DMS153 treated with DMSO at 0.1 percent for 48 hours (cell line): ENCODE data around the gene SRD5A3.
"Not testable (repeated sequence)": the region's sequence is repeated elsewhere in the genome, so short reads cannot be mapped to it uniquely, and the experiment has no call there.

Source experiments
- DNase-seq: peaks from one replicate; lab custom pipeline; 2025; ENCODE audit not compliant: unreplicated experiment; lab: John Stamatoyannopoulos, UW

SRD5A3 gene

GRCh38 chr4:55345054-55345453, 988 bp upstream of the SRD5A3 start:
- DNase-seq: no peak

DNA sequence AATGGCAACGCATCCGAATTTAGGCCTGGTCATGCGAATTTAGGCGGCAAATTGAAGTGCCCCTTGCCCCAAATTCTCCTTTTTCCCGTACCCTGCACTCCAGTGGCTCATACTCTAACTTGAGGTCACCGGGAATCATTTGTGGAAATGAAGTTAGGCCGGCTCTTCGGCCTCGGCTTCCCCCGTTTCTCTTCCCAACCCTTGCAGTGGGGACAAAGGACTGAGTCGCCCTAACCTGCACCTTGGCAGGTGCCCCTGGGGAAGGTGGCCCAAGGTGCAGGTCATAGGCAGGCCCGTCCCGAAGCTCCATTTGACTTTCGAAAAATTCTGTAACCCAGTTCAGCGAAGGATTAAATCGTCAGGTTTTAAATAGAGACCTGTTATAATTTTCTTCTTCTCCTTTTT, 811 bp downstream of the SRD5A3 start:
- DNase-seq: no peak

DNA sequence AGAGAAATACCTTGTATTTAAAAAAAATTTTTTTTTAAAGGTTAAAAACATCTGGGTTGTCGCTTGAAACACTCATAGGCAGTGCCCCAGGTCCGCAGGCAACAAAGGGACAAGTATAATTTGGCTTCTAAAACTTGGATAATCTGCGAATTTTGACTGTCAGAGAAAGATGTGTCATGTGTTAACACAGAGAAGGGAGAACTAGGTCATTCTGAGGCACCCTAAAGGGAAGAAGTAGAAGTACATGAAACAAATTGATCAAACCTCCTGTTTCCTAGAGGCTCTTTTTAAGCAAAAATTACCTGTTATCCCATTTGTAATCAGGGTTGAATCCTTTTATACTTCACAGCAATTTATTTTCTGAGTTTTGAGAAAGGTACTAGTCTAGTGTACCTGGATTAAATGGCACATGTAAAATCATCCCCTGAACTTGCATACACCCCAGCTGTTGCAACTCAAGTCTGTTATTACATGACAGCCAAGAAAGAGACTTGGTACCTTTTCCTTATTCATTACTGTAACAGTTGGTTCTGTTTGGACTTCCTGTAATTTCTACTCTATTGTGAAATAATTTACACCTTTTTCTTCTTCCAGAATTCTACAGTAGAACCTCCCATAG, 1.7 kb downstream of the SRD5A3 start:
- DNase-seq: no peak

GRCh38 chr4:55348466-55348865, 2.4 kb downstream of the SRD5A3 start:
- DNase-seq: no peak

GRCh38 chr4:55350870-55351269, 4.8 kb downstream of the SRD5A3 start:
- DNase-seq: not testable (repeated sequence)

GRCh38 chr4:55351824-55352223, 5.8 kb downstream of the SRD5A3 start:
- no peak for DNase-seq

DNA sequence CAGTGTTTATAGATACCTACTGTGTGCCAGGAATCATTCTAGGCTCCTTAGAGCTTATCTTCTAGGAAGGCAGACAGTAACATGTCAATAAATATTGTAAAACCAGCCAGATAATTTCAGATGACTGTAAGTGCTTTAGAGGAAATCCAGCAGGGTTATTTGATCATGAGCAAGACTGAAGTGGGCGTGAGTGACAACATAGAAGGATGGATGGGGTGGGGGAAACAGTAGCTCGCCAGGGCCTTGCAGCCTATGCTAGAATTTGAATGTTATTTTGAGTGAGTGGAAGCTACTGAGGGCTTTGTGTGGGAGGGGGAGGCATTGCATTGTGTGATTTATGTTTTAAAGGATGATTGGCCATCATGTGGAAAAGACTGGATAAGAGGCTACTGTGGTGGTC, 6.7 kb downstream of the SRD5A3 start:
- DNase-seq: no peak

GRCh38 chr4:55353228-55353747, 7.2 kb downstream of the SRD5A3 start:
- DNase-seq: not testable (repeated sequence)

- DNase-seq: no peak
Observed at GRCh38 chr4:55354648-55355047, 8.6 kb downstream of the SRD5A3 start.

GRCh38 chr4:55355555-55355954, 9.5 kb downstream of the SRD5A3 start:
- no peak for DNase-seq

GRCh38 chr4:55356991-55357461, 11.0 kb downstream of the SRD5A3 start:
- no peak for DNase-seq

DNA sequence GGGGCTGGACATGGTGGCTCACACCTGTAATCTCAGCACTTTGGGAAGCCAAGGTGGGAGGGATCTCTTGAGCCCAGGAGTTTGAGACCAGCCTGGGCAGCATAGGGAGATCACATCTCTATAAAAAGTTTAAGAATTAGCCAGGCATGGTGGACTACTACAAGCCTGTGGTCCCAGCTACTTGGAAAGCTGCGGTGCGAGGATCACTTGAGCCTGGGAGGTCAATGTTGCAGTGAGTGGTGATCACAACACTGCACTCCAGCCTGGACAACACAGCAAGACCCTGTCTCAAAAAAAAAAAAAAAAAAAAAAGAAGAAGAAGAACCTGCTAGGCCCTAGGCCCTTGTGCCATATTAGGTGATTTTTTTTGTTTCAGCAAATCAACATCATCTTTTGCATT, 12.2 kb downstream of the SRD5A3 start:
- no peak for DNase-seq

DNA sequence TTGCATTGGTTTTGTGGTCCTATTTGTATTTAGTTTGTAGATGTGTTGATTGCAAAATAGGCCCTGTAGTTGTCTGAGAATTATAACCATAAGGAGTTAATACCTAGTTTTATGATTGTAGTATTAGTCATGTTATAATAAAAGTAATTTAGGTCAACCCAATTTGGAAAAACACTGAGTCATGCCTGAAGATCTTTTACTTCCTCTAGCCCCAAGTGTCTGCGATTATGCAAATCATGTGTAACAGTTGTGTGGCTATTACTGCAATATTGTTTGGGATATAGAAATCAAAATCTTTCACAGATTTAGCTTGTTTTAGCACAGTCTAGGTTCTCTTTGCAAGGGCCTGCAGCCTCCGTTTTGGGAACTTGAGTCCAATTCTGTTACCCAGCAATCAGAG, 12.6 kb downstream of the SRD5A3 start:
- DNase-seq: no peak

DNA sequence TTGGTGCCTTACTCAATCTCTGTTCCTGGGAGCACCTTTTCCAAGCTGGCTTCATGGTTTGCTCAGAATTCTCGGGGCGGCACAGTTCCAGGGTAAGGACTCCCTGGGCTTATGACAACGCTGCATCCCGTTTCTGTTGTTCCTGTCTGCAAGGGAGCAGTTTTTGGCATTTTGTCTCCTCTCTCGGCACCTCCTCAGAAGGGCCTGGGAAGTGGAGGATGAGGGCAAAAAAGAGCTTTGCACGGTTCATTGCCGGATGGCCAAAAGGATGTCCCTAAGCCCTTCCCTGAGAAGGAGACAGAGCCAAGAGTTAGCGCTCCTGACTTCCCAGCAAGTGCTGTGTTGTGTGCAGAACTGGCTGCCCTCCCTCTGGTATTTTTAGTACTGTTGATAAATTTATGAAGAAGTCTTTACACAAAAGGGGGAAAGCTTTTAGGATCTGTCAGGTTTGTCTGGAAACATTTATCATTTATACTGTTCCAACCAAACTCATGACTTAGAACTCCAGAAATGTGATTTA, 13.4 kb downstream of the SRD5A3 start:
- no peak for DNase-seq

GRCh38 chr4:55362938-55363337, 16.9 kb downstream of the SRD5A3 start:
- not testable (repeated sequence) for DNase-seq

GRCh38 chr4:55363691-55364351, 17.8 kb downstream of the SRD5A3 start:
- no peak for DNase-seq

DNA sequence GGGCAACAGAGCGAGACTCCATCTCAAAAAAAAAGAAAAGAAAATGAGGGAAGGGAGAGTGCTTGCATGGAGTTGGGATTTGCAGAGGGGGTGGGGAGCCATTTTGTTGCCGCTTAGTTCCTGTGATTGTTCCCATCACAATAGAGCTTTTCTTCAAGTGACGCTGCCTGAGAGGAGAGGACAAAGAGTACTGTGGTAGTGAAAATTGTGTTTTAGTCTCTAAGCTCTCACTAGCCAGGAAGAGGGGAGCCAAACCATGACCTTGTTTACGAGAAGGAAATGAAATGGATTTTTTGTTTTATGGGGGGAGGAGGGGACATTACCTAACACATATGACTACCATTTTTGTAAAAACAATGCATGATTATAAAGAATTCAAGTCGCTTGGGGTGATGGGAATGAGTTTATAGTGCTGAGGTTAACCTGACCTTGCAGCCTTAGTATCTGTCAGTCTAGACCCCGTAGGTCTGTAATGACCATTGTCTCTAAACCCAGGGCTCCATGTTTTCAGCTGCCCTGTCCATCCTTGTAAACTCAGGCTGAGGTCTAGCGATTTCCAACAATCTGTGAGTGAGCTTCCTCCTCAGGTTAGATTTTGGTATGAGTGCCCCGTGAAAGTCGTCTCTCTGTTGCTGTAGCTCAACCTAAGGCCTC, 18.8 kb downstream of the SRD5A3 start:
- DNase-seq: no peak

DNA sequence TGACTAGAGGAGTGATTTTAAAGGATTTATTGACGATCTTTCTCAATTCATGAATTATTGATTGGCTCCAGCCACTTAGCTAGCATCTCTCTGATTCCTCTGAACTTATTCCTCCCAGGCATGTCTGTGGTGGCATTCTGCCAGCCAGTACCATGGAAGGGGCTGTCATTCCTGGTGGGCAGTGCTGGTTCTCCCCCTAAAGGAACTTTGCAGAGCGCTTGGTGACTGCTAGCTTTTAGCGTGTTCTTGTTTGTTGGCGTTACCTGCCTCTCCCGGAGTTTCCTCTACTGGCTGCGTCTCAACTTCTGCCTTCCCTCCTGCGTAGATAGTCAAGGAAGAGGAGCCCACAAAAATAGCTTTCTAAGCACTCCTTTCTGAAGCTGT, 19.3 kb downstream of the SRD5A3 start:
- no peak for DNase-seq

DNA sequence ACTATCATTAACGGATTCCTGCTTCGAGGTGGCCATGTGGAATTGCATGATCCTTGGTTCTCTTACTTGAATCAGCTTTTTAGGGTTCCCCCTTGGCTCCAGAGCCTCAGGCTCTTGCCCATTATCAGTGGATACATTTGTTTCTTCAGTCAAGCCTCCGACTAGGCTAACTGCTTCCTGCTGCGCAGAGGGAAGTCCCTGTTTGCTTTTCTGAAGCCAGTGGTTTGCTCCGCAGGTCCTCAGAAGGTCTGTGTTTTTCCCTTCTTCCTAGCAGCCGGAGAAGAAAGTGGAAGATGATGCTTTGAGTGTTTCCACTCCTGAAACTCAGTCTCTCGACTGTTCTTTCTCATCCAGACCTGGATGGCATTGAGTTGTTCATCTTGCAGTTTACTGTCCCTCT, 20.6 kb downstream of the SRD5A3 start:
- no peak for DNase-seq

DNA sequence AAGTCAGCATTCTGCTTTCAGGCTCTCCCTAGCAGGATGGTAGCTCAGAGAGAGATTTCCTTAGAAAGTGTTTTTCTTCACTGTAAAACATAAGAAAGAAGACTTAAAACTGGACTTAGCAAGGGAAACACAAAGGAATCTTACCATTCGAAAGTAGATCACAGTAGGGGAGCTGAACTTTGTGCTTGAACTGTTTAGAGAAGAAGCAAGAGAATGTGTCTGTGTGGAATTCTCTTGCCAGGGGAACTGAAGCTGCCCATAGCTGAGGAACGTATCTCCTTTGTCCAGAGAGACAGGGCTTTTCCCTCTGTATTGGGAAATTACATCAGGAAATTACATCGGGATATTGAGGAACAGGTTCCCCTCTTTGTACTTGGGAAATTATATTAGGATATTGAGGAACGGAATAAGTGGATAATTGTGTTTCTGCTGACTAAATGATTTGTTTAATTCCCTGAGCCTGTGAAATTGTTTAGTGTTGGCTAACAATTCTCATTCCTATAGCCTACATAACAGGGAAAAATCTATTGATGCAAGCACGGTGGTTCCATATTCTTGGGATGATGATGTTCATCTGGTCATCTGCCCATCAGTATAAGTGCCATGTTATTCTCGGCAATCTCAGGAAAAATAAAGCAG, 21.2 kb downstream of the SRD5A3 start:
- DNase-seq: no peak

DNA sequence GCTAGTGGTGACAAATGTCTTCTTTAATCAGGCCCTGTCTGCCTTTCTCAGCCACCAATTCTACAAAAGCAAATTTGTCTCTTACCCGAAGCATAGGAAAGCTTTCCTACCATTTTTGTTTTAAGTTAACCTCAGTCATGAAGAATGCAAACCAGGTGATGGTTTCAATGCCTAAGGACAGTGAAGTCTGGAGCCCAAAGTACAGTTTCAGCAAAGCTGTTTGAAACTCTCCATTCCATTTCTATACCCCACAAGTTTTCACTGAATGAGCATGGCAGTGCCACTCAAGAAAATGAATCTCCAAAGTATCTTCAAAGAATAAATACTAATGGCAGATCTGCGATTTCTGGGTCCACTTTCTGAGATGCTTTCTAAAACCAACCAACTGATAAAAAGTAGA, 23.9 kb downstream of the SRD5A3 start:
- no peak for DNase-seq
